Measurements from ENCODE around the gene NAA60. TPM values are rescaled to one million over a fixed set of nuclear protein-coding genes. Genes with fewer than 3 reads are reported as not detected.

Gene NAA60
- total and polyA plus RNA-seq, 8 donors, result 35.9 to 54.6 (median 47.1) TPM

DNA sequence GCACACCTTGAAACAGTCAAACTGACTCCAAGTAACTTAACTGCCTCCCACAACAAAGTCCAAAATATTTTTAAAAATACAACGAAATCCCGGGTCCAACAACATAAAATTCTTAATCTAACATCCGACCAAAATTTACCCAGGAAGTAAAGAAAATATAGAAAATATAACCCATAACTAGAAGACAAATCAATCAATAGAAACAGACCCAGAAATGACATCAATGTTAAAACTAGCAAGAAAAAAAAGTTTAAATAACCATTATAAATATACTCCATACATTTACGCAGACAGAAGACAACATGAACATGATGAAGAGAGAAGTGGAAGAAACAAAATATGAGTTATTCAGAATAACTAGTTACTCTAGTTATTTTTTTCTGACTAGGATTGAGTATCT is 3.8 kb upstream of the NAA60 start:
- DNase-seq (no peak), ATAC-seq (no peak)
- H3K27ac ChIP-seq, result no peak overlapping the region
- peaks cover 0 to 16% of the 10 kb centered on the region in 2 donors for H3K4me1 ChIP-seq
- peaks cover 6 to 12% of the 10 kb centered on the region in 2 donors for H3K27me3 ChIP-seq
- intact Hi-C loops (cut with DNase I), result no loop called here
- no peak overlapping the region for H3K4me3 ChIP-seq
- TF ChIP-seq CTCF (IDR thresholded peaks at IDR 0.05), result no peak
- peaks cover 0 to 17% of the 10 kb centered on the region in 2 donors for H3K9me3 ChIP-seq
- peaks cover 0 to 34% of the 10 kb centered on the region in 2 donors for H3K36me3 ChIP-seq

- peak in 1 of 4 donors; percentile 34 for DNase-seq
- intact Hi-C loops (cut with DNase I), result no loop called here
- peak overlapping the region; percentile 59 to 77 for H3K27ac ChIP-seq
- H3K27me3 ChIP-seq, result no peaks in the 10 kb centered on the region
- peaks cover 0 to 17% of the 10 kb centered on the region in 2 donors for H3K9me3 ChIP-seq
- peaks cover 0 to 23% of the 10 kb centered on the region in 2 donors for H3K36me3 ChIP-seq
- TF ChIP-seq CTCF (IDR thresholded peaks at IDR 0.05), result no peak
- H3K4me3 ChIP-seq, result peak overlapping the region; percentile 46 to 67
- ATAC-seq, result peak; percentile 77
- H3K4me1 ChIP-seq, result peaks cover 0 to 22% of the 10 kb centered on the region in 2 donors
Measured at GRCh38 chr16:3444032-3444388, 530 bp downstream of the NAA60 start.

DNA sequence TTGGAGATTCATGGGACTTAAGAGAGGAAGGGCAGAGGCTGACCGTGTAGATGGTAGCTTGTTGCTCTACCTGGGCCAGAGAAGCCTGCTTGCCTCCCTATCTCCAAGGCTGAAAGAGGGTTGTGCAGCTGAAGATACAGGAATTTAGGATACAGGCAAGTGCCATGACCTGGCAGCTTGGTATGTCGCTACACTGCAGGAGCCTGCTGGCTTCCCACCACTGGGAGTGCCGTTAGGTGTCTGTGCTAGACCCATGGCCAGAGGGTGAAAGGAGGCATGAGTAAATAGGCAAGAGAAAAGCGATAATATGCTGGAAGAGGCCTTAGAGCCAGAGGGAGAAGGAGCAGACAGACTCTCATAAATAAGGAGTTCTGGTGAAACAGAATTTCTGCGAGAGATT is 10.6 kb downstream of the NAA60 start:
- Histone ChIP-seq H3K4me1 (peaks cover 9 to 42% of the 10 kb centered on the region in 2 donors), H3K36me3 (peaks cover 0 to 3% of the 10 kb centered on the region in 2 donors), H3K27me3 (no peaks in the 10 kb centered on the region), H3K9me3 (no peaks in the 10 kb centered on the region), H3K27ac (no peak overlapping the region), H3K4me3 (no peak overlapping the region)
- TF ChIP-seq CTCF (IDR thresholded peaks at IDR 0.05), result no peak
- no peak for ATAC-seq
- no peak for DNase-seq
- intact Hi-C loops (cut with DNase I), result no loop called here

GRCh38 chr16:3454631-3455147 is 11.2 kb downstream of the NAA60 start:
- Histone ChIP-seq H3K9me3 (no peaks in the 10 kb centered on the region), H3K27me3 (no peaks in the 10 kb centered on the region), H3K4me3 (no peak overlapping the region), H3K4me1 (peaks cover 13 to 48% of the 10 kb centered on the region in 2 donors), H3K36me3 (peaks cover 0 to 3% of the 10 kb centered on the region in 2 donors), H3K27ac (no peak overlapping the region)
- TF ChIP-seq CTCF (IDR thresholded peaks at IDR 0.05), result no peak
- DNase-seq, result no peak
- no peak for ATAC-seq
- intact Hi-C loops (cut with DNase I), result no loop called here

- TF ChIP-seq CTCF (IDR thresholded peaks at IDR 0.05), result peak; percentile 28 to 53
- Histone ChIP-seq H3K27ac (peak overlapping the region; percentile 95 to 96), H3K4me1 (peaks cover 30 to 54% of the 10 kb centered on the region in 2 donors), H3K9me3 (no peaks in the 10 kb centered on the region), H3K27me3 (no peaks in the 10 kb centered on the region), H3K4me3 (peak overlapping the region; percentile 87), H3K36me3 (no peaks in the 10 kb centered on the region)
- DNase-seq, result peak; percentile 85 to 97 (median 90)
- ATAC-seq, result peak; percentile 95
- intact Hi-C loops (cut with DNase I), result no loop called here
Measured at GRCh38 chr16:3457434-3458252, 14.2 kb downstream of the NAA60 start.
